Measurements from ENCODE around the gene ATP2A1.

The ATP2A1 gene

GRCh38 chr16:28903344-28904042 is 25.2 kb downstream of the ATP2A1 start:
- Mint-ChIP-seq H3K27ac (no peak overlapping the region), H3K9me3 (no peaks in the 10 kb centered on the region), H3K36me3 (ENCODE audit: low read depth) (no peaks in the 10 kb centered on the region), H3K4me1 (ENCODE audit: low read depth) (peaks cover 5% of the 10 kb centered on the region), H3K27me3 (no peaks in the 10 kb centered on the region), H3K4me3 (no peak overlapping the region)

GRCh38 chr16:28904363-28904762 is 26.1 kb downstream of the ATP2A1 start:
- no peak overlapping the region for H3K27ac Mint-ChIP-seq
- no peaks in the 10 kb centered on the region for H3K27me3 Mint-ChIP-seq
- H3K9me3 Mint-ChIP-seq, result no peaks in the 10 kb centered on the region
- H3K4me1 Mint-ChIP-seq (ENCODE audit: low read depth), result peaks cover 5% of the 10 kb centered on the region
- no peak overlapping the region for H3K4me3 Mint-ChIP-seq
- H3K36me3 Mint-ChIP-seq (ENCODE audit: low read depth), result no peaks in the 10 kb centered on the region

DNA sequence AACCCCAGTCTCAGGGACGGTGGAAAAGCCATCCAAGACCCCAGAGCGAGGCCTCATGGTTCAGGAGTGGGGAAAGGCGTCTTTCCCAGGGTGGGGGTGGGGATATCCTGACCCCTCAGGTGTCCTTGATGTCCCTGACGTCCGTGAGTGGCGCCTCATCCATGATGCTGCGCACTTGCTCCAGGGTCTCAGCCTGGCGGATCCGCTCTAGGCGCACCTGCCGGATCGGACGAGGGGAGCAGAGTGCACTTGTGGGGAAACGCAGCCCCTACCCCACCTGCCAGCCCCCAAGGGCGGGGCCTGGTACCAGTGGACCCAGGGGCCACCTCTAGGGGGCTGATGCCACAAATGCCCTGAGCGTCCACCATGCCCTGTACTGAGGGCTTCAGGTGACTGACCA is 26.5 kb downstream of the ATP2A1 start:
- Mint-ChIP-seq H3K4me3 (no peak overlapping the region), H3K27me3 (no peaks in the 10 kb centered on the region), H3K36me3 (ENCODE audit: low read depth) (no peaks in the 10 kb centered on the region), H3K27ac (no peak overlapping the region), H3K4me1 (ENCODE audit: low read depth) (peaks cover 5% of the 10 kb centered on the region), H3K9me3 (no peaks in the 10 kb centered on the region)

DNA sequence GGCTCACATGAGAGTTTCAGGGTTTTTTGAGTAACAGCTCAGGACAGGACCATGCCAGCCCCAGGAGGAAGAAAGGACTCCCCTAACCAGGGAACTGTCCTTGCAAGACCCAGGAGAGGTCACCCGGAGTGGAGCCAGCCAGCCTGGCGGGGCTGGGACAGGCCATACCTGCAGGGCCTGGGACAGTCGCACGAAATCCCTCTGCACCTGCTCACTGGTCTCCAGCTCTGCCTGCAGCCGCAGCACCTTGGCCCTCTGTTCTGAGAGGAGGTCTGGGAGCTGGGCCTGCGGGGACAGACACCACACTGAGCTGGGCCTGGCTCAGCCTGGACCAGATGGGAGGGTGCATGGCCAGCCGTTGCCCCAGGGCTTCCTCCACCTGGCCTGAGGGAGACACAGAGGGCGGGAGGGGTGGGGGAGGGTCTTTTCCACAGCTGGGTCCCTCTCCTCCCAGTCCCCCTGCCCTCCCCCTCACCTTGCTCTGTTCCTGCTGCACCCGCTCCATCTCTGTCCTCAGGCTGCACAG is 27.0 kb downstream of the ATP2A1 start:
- no peaks in the 10 kb centered on the region for H3K27me3 Mint-ChIP-seq
- H3K4me3 Mint-ChIP-seq, result no peak overlapping the region
- no peaks in the 10 kb centered on the region for H3K36me3 Mint-ChIP-seq (ENCODE audit: low read depth)
- H3K4me1 Mint-ChIP-seq (ENCODE audit: low read depth), result peaks cover 5% of the 10 kb centered on the region
- H3K9me3 Mint-ChIP-seq, result no peaks in the 10 kb centered on the region
- H3K27ac Mint-ChIP-seq, result no peak overlapping the region

GRCh38 chr16:28905800-28906372 is 27.6 kb downstream of the ATP2A1 start:
- no peak overlapping the region for H3K27ac Mint-ChIP-seq
- no peaks in the 10 kb centered on the region for H3K27me3 Mint-ChIP-seq
- H3K9me3 Mint-ChIP-seq, result no peaks in the 10 kb centered on the region
- H3K4me3 Mint-ChIP-seq, result no peak overlapping the region
- H3K36me3 Mint-ChIP-seq (ENCODE audit: low read depth), result no peaks in the 10 kb centered on the region
- H3K4me1 Mint-ChIP-seq (ENCODE audit: low read depth), result peaks cover 5% of the 10 kb centered on the region

DNA sequence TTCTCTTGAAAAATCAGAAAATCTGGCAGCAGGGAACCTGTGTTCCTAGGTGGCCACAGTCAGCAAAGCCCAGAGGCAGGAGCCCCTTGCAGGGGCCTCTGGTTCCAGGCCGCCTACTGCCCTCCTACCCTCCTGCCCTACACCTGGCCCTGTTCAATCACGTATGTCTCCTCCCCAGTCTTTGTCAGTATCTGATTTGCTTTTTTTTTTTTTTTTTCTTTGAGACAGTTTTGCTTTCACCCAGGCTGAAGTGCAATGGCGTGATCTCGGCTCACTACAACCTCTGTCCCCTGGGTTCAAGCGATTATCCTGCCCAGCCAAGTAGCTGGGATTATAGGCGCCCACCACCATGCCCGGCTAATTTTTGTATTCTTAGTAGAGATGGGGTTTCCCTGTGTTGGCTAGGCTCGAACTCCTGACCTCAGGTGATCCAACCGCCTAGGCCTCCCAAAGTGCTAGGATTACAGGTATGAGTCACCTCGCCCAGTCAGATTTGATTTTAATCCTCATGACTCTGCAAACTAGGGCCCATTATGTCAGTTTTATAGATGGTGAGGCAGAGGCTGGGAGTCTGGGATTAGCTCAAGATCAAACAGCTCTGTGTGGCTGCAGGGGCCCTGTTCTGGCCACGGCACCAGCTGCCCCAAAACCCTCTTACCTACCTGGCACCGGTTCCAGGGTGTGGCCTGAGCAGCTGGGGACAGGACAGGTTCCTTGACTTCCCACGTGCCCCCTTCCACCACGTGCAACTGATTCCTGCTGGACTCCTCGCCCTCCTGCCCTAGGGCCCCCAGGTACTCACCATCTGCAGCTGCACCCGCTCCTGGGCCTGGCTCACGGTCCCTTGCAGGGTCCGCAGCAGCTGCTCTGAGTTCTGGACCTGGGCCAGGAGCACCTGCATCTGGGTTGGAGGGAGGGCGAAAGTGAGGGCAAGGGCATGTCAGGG is 32.1 kb downstream of the ATP2A1 start:
- Mint-ChIP-seq H3K9me3 (no peaks in the 10 kb centered on the region), H3K36me3 (ENCODE audit: low read depth) (peaks cover 20% of the 10 kb centered on the region), H3K4me1 (ENCODE audit: low read depth) (no peaks in the 10 kb centered on the region), H3K27me3 (no peaks in the 10 kb centered on the region), H3K4me3 (no peak overlapping the region), H3K27ac (no peak overlapping the region)

GRCh38 chr16:28912558-28912957 is 34.3 kb downstream of the ATP2A1 start:
- Mint-ChIP-seq H3K9me3 (no peaks in the 10 kb centered on the region), H3K27ac (no peak overlapping the region), H3K4me1 (ENCODE audit: low read depth) (no peaks in the 10 kb centered on the region), H3K27me3 (no peaks in the 10 kb centered on the region), H3K4me3 (no peak overlapping the region), H3K36me3 (ENCODE audit: low read depth) (peaks cover 27% of the 10 kb centered on the region)

DNA sequence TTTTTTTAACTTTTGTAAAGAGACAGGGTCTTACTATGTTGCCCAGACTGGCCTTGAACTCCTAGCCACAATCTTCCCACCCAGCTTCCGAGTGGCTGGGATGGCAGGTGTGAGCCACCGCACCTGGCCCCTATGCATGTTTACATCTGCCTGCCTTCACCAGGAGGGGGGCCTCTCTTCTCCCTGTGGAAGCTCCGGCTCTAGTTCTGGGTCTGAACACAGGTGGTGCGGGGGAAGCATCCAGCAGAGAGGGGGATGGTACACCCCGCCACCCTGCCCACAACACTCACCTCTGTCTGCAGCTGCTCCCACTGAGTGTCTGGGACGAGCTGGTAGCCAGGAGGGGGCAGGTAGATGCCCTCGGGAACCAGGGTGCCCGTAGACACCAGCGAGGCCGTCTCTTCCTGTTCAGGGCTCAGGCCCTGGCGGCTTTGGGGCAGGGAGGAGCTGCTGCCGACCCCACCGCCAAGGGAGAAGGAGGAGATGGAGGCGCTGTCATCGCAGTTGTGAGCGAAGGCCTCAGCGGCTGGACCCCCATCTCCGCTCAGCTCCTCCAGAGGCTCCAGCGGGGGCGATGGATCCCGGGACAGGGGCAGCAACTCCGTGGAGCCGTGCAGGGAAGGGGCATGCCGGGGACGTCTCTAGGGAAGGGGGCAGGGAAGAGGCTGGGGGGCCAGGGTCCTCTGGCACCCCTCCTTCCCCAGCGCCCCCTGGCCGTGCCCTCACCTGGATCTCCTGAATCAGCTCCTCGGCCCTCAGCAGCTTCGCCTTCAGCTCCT is 35.8 kb downstream of the ATP2A1 start:
- H3K4me3 Mint-ChIP-seq, result no peak overlapping the region

DNA sequence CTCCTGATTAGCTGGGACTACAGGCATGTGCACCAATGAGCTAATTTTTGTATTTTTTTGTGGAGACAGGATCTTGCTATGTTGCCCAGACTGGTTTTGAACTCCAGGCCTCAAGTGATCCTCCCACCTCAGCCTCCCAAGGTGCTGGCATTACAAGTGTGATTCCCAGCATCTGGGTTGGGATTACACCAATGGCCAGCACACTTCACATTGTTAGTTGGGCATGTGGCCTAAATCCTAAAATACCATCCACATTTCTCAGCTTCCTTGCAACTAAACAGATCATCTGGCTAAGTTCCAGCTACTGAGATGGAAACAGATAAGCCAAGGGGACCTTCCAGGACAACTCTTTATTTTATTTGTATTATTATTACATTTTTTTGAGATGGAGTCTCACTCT is 36.9 kb downstream of the ATP2A1 start:
- Mint-ChIP-seq H3K4me3 (no peak overlapping the region), H3K9me3 (no peaks in the 10 kb centered on the region), H3K27me3 (no peaks in the 10 kb centered on the region), H3K27ac (no peak overlapping the region), H3K36me3 (ENCODE audit: low read depth) (peaks cover 36% of the 10 kb centered on the region), H3K4me1 (ENCODE audit: low read depth) (no peaks in the 10 kb centered on the region)

More for the DNA sequence above, 35.8 kb downstream of the ATP2A1 start:
- H3K27me3 Mint-ChIP-seq, result no peaks in the 10 kb centered on the region
- H3K9me3 Mint-ChIP-seq, result no peaks in the 10 kb centered on the region
- peaks cover 28% of the 10 kb centered on the region for H3K36me3 Mint-ChIP-seq (ENCODE audit: low read depth)
- no peak overlapping the region for H3K27ac Mint-ChIP-seq
- no peaks in the 10 kb centered on the region for H3K4me1 Mint-ChIP-seq (ENCODE audit: low read depth)

DNA sequence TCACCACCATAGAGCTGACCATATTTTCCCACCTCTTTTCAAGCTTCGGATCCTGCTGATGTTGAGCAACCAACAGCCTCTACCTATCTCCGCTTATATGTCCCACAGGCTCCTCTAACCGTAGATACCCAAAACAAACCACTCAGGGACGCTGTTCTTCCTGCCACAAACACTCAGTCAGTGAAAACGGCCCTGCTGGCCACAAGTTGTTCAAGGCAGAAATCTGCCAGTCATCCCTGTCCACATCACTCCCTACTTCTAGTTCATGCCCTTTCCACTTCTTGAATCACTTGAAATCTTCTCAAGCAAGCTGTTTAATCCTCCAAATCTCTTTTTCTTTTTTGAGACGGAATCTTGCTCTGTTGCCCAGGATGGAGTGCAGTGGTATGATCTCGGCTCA is 38.8 kb downstream of the ATP2A1 start:
- no peaks in the 10 kb centered on the region for H3K9me3 Mint-ChIP-seq
- no peak overlapping the region for H3K27ac Mint-ChIP-seq
- no peak overlapping the region for H3K4me3 Mint-ChIP-seq
- H3K4me1 Mint-ChIP-seq (ENCODE audit: low read depth), result no peaks in the 10 kb centered on the region
- H3K27me3 Mint-ChIP-seq, result no peaks in the 10 kb centered on the region
- peaks cover 44% of the 10 kb centered on the region for H3K36me3 Mint-ChIP-seq (ENCODE audit: low read depth)

DNA sequence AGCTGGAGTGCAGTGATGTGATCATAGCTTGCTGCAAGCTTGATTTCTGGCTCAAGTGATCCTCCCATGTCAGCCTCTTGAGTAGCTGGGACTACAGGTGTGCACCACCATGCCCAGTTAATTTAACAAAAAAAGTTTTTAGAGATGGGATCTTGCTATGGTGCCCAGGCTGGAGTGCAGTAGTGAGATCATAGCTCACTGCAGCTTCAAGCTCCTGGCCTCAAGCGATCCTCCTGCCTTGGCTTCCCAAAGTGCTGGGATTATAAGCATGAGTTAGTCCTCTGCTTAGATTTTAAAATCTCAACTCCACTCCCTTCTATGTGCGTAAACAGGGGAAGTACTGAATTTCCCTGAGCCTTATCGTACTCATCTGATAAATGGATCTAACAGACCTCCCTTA is 40.4 kb downstream of the ATP2A1 start:
- Mint-ChIP-seq H3K36me3 (ENCODE audit: low read depth) (peaks cover 33% of the 10 kb centered on the region), H3K4me3 (no peak overlapping the region), H3K9me3 (no peaks in the 10 kb centered on the region), H3K27ac (no peak overlapping the region), H3K27me3 (no peaks in the 10 kb centered on the region), H3K4me1 (ENCODE audit: low read depth) (peaks cover 4% of the 10 kb centered on the region)

DNA sequence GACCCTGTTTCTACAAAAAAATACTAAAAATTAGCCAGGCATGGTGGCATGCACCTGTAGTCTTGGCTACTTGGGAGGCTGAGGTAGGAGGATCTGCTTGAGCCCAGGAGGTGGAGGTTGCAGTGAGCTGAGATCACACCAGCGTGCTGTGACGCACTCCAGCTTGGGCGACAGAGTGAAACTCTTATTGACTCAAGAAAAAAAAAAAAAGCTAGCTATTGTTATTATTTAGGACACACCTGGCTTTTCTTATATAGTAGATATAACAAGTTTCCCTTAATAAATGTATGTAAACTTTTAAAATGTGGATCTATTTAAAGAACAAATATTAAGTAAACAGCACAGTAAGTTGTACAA is 44.9 kb downstream of the ATP2A1 start:
- Mint-ChIP-seq H3K27ac (peak overlapping the region; percentile 82), H3K27me3 (no peaks in the 10 kb centered on the region), H3K4me1 (ENCODE audit: low read depth) (peaks cover 14% of the 10 kb centered on the region), H3K4me3 (peak overlapping the region; percentile 47), H3K36me3 (ENCODE audit: low read depth) (peaks cover 19% of the 10 kb centered on the region), H3K9me3 (no peaks in the 10 kb centered on the region)

DNA sequence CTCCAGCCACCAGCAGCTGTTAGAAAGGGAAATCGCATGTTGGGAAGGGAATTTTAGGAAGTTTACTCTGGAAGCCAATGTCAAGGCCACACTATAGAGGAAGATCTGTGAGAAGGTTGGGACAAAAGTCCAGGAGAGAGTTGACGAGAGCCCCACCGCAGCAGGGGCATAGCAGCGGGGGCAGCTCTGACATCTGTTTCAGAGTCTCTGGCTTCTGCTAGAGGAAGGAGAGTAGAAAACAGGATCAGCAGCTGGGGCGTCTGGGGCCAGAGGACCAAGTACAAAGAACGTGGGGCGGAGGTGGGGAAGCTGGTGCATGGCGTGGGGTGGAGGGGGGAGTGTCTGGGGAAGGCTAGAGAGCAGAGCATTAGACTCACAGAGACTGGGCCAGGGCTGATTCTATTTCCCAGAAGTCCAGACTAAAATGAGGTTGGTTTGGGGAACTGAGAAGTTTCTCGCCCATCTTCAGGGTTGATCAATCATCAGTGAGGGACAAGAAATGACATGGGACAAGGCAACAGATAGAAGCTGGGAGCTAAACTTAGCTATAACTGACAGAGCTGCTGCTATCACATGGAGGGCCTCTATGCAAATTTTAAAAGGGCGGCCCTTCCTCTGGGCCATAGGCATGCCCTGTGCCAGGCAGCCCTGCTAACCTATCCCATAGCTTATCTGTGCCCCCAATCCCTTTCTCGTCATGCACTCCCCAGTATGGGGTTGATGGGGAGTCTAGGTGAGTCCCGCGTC is 45.5 kb downstream of the ATP2A1 start:
- Mint-ChIP-seq H3K27me3 (no peaks in the 10 kb centered on the region), H3K4me1 (ENCODE audit: low read depth) (peaks cover 14% of the 10 kb centered on the region), H3K36me3 (ENCODE audit: low read depth) (peaks cover 19% of the 10 kb centered on the region), H3K4me3 (peak overlapping the region; percentile 98), H3K9me3 (no peaks in the 10 kb centered on the region), H3K27ac (peak overlapping the region; percentile 83)

DNA sequence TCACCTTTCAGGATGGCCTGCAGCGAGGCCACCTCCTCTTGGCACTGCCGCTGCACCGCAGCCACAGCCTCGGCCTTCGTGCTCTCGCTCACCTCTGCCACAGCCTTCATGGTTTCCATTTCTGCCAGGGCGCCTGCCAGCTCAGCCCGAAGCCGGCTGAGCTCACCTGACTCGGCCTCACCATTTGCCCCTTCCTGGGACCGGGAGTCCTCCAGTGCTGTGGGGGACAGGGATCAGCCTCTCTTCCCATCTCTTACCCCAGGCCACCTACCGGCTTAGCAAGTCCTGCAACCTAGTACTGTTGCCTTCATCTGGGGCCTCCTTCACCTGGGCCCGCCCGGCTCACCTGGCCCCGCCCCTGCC is 46.1 kb downstream of the ATP2A1 start:
- Mint-ChIP-seq H3K4me1 (ENCODE audit: low read depth) (peaks cover 14% of the 10 kb centered on the region), H3K9me3 (no peaks in the 10 kb centered on the region), H3K27me3 (no peaks in the 10 kb centered on the region), H3K27ac (peak overlapping the region; percentile 83), H3K36me3 (ENCODE audit: low read depth) (peaks cover 15% of the 10 kb centered on the region), H3K4me3 (peak overlapping the region; percentile 98)
